HG03521 (cell line): ENCODE data around the gene ANKRD9.

Experiments
- ATAC-seq: cut with Tn5 transposase; IDR thresholded peaks from one replicate; pipeline ENCODE4 v1.9.1; 2021; ENCODE audit warnings: mild to moderate bottlenecking, moderate library complexity; ENCODE audit not compliant: unreplicated experiment

ANKRD9 gene

GRCh38 chr14:102479777-102480176, 29.8 kb downstream of the ANKRD9 start:
- ATAC-seq, result no peak

DNA sequence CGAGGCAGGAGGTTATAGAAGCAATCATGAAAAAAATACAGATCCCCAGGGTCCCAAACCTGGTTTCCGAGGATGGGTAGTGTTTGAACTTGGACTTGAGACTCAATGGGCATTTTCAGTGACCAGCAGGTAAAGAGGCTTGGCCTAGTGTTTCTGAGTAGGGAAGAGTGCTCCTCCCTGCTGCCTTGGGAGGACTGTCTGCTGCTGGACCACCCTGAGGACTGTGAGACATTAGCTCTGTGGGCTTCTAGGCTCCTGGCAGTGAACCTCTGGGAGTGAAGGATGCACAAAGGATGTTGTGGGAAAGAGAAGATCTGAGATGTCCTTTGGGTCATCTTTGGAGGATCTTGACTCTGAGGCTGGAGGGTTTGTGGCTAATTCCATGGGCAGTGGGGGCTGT, 30.5 kb downstream of the ANKRD9 start:
- no peak for ATAC-seq

DNA sequence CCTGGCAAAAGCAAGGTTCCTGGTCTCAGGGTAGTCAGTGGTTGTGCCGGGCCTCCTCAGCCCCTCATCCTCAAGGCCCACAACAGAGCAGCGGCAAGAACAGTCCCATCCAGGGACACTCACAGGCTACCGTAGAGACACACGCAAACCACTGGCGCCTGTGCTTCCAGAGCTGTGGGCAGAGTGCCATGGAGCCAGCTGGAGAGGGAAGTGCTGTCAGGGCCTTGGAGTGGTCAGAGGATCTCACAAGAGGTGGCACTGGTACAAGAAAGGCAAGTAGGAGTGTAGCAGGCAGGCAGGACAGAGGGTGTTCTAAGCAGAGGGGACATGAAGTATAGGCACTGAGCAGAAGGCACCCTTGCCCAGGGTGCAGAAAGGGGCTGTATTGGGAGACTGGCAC, 34.6 kb downstream of the ANKRD9 start:
- no peak for ATAC-seq

GRCh38 chr14:102473559-102473958, 36.0 kb downstream of the ANKRD9 start:
- no peak for ATAC-seq

GRCh38 chr14:102472791-102473150, 36.8 kb downstream of the ANKRD9 start:
- no peak for ATAC-seq

- ATAC-seq, result no peak
Observed at GRCh38 chr14:102471921-102472790, 37.4 kb downstream of the ANKRD9 start.

DNA sequence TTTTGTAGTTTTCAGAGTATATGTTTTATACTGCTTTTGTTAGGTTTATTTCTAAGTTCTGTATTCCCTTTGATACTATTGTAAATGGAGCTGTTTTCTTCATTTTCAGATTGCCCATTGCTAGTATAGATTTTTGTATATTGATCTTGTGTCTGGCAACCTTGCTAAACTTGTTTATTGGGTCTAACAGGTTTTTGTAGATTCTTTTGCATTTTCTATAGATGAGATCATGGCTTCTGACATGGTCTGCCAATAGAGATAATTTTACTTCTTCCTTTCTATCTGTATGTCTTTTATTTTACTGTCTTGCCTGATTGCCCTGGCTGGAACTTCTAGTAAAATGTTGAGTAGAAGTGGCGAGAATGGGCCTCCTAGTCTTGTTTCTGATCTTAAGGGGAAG, 40.3 kb downstream of the ANKRD9 start:
- no peak for ATAC-seq

DNA sequence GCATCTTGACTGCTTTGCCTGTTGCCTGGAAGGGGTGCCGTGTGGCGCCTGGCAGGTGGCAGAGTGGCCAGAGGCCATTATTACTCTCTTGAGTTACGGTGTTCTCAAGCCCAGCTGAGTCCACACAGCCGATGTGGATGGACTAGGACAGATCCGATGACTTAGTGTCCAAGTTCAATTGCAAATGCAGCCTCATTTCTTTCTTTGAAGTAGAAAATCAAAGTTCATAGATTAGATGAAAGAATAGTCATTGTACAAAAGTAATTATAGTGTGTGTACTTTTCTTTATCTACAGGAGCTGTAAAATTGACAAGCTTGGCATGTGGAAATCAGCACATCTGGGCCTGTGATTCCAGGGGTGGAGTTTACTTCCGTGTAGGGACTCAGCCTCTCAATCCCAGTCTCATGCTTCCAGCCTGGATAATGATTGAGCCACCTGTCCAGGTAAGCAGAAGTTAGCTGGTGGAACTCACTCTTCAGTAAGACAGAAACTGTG, 44.7 kb downstream of the ANKRD9 start:
- ATAC-seq, result no peak

DNA sequence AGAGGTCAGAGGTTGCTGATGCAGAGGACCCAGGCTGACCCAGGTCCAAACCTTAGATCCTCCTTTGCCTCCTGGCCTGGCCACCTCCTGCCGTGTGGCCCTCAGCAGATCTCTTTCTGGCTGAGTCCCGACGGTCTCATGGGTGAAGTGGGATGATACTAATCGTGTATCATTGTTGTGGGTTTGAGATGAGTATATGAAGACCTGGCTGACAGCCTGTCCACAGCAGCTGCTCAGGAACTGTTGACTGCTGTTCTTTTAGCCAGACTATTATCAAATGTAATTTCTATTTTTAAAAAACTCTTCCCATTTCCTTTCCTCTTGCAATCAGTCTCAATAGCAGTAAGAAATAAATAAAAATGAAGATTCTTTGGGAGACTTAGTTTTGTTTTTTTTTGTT, 45.6 kb downstream of the ANKRD9 start:
- no peak for ATAC-seq

- no peak for ATAC-seq
Observed at GRCh38 chr14:102462391-102462790, 47.2 kb downstream of the ANKRD9 start.

GRCh38 chr14:102461490-102462338, 47.9 kb downstream of the ANKRD9 start:
- no peak for ATAC-seq

DNA sequence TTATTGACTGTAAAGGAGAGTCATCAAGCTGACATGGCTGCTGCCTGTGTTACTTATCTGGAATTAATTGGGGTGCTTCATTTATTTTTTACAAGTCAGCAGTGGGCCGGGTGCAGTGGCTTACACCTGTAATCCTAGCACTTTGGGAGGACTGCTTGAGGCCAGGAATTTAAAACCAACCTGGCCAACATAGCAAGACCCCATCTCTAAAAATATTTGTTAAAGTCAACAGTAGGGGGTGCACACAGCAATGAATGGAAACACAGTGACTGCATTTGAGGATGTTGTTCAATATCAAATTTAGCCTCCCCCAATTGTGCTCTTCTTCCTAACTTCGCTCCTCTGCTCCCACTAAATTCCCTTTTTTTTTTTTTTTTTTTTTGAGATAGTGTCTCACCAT, 52.1 kb downstream of the ANKRD9 start:
- no peak for ATAC-seq

DNA sequence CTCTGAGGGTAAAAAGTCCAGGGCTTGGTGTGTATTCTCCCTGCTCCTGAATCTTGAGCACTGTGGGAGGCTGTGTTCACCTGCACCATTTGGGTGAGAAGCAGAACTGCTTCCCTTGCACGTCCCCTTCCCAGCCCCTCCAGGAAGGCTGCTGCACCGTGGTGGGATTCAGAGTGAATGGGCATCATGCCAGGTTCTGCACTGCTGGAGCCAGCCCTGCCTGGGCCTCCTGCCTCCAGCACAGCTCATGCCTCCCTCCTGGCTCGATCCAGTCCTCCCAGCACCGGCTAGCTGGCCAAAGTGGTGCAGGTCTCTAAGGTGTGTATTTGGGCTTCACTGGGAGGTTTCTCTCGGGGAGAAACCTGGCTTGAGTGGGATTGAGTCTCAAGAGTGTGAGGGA, 54.9 kb downstream of the ANKRD9 start:
- no peak for ATAC-seq

- ATAC-seq, result no peak
Observed at GRCh38 chr14:102452302-102452701, 57.3 kb downstream of the ANKRD9 start.
